NCI-H82 treated with DMSO at 0.1 percent for 48 hours (cell line): ENCODE results near the gene PID1.

Experiments used
- DNase-seq: peaks from one replicate; lab custom pipeline; 2025; ENCODE audit not compliant: unreplicated experiment; lab: John Stamatoyannopoulos, UW

The PID1 gene

DNA sequence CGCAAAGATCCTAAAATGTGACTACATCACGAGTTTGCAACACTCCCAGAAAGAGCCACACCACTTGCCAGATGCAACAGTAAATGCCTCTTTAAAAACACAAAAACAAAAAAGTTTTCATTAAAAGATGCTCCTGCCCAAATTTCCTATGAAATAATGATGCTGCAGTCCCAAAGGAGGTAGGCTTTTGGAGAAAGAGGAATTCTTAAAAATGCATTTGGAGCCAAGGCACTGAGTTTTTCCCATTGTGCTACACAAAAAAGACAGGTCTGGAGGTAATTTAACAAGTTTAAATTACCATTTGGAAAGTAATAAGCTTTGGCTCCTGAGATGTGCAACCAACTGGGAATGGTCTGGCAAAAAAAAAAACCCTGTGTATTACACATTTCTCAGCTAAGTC is 145.0 kb downstream of the PID1 start:
- DNase-seq: no peak

DNA sequence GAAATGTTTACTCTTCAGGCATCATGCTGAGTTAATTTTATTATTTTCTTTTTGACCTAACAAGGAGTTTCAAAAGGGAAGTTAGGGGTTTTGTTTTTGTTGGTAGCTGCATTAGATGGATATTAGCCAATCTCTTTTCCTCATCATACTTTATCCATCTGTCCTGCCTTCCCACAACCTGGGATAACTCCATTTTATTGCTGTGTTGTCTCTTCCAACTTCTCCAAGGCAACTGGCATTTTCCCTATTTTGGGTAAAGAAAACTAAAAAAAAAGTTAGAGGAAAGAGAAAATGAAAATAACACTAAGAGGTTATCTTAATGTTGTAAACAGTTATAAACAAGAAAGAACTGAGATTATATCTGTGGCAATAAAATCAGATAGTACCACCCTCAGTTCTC is 147.0 kb downstream of the PID1 start:
- no peak for DNase-seq

DNA sequence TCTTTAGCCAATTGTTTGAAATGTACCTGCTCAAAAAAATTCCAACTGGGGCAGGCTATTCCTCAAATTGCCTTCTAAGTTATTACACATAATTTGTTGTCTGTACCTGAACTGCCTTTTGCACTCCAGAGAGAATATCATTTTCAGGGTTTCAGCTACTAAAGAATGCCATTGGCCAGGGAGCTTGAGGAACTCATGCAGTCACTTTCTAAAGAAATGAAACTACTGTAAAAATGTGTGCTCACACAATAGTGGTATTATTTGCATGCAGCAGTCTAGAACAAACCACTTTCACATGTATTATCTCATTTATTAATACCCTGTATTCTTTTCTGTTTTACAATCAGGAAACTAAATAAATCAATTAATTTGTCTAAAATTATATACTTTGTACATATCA is 152.2 kb downstream of the PID1 start:
- no peak for DNase-seq

DNA sequence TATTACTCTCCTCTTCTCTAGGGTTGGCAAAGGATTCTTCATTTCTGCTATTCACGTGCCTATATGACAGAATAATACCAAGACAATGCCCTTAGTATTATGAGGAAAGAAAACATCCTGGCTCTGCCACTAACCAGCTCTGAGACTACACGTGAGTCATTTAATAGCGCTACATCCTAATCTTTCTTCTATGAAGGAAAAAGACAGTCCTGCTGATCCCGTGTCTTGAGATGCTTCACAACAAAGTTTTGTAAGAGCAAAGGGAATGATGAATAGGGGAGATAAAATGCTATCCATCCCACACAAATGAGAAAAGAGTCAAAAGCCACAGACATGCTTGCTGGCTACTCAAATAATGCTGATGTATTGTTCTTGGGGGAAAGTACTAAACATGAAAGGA is 152.8 kb downstream of the PID1 start:
- no peak for DNase-seq

DNA sequence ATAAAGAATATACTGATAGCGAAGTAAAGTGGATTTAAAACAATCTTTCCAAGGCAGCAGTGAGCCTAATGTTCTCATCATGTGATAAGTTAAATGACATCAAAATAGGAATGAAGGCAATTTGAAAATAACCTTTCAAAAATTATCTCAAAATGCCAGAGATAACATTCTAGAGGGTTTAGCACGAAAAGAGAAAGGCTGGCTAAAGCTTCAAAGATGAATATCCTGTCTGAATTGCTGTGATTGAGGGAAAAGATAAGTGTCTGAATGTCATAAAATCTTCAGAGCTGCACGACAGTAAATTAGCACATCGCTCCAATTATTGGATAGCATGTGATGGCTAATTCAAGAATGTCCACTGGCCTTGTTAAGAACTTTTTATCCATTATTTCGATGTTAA is 159.3 kb downstream of the PID1 start:
- no peak for DNase-seq

DNA sequence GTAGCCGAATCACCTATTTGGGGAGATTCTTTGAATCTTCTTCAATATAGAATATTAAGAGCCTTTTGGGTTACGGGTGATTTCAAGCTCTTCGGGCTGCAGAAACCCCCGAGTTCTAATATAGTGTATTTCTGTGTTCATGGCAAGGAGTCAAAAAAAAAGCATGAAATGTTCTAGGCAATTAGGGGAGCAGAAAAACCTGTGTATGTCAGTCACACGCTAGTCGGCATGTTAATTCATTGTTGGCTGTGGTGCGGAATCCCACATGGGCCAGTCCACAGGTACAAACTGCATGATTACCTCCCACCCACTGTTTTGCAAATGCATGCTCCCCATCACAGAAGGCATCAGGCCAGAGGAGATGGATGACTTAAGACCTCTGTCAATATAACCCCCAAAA is 161.9 kb downstream of the PID1 start:
- DNase-seq: no peak

DNA sequence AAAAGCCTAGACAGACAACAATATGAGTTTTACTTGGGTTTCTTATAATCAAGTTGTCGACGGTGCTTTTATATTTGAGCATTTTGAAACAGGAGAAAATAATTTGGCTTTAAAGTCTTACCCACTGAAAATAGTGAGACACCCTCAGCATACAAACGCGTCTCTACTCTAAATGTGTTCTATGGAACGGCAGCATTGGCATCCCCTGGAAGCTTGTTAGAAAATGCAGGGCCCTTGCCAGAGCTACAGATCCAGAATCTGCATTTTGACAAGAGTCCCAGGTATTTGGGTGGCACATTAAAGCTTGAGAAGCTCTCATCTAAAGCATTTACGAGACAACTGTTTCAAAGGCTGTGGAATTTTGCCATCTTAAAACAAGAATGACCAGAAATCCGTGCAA is 163.5 kb downstream of the PID1 start:
- DNase-seq: no peak

DNA sequence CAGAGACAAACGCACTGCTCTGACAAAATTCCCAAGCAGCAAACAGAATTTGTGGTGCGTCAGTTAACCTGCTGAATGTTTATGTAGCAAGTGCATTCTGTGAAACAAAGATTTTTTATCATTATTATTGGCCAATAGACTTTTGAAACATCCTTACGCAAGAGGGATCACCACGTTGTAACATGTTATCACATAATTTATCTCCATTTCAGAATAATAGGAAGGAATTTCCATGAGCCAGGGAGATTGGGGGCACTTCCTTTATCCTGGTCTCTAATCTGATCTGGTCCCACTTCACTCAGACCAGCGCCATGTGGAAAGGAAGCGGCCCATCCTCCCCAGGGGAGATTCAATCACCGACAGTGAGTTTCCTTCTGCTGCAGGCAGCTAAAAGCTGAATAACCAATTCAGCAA is 166.1 kb downstream of the PID1 start:
- no peak for DNase-seq

DNA sequence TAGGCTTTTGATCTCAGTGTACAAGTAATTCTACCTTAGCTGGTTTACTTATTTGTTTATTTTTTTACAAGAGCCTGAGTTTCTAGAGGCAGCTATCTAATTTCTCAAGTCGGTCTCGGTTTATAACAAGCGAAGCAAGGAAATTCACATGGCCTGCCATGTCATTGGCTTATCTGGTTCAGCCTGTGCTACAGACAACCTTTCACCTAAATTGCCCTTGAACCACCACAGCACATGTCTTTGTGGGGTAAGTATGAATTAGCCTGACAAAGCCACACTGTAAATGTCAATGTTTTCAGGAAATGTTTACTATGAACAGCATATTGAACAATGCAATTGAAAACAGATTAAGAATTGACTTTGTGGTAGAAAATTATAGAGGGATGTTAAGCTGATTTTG is 167.1 kb downstream of the PID1 start:
- DNase-seq: no peak

DNA sequence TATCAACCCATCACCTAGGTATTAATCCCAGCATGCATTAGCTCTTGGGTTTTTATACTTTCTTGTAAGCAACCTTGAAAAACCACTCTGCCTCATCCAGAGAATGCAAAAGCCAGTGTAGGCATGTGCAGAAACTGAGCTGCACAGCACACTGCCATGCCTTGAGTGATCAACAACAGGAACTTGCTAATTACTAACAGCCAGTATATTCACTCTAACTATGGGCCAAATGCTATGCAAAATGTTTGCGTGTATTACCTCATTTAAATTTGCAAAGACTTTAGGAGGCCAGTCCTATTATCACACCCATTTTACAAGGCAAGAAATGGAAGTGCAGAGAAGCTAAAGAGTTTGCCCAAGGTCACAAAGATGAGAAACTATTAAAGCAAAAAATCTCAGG is 169.8 kb downstream of the PID1 start:
- no peak for DNase-seq

DNA sequence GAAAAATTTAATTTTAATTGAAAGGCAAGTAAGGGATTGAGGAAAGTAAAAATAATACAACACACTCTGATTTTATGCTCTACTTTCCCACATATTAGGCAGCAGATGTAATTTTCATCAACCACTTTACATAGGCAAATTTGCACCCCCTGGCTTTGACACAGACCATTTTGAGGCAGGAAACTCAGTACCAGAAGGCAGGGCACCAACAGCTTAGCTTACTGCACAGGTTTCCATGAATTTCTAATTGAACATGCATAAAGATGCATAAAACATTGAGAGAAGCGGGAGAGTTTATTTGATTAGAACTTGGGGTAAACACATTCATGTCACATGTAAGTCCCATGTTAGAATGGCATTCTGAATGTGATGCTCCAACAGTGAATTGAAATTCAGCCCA is 171.9 kb downstream of the PID1 start:
- no peak for DNase-seq

DNA sequence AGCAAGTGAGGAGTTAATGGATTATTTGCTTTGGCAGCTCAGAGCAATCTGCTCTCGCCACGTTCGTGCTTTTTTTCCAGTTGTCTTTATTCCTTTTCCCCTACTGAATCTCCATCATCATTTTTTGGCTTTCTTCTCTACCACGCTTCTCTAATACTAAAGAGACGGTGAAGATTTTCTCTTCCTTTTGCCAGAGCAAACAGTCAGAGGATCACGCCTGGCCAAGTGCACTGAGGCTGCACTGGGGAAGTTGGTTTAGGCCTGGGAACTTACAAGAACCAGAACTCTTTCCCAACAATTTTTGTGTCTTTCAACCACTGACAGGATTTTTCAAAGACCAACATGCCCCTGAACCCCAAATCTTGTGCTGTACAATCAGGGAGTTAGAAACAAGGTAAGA is 172.3 kb downstream of the PID1 start:
- no peak for DNase-seq

DNA sequence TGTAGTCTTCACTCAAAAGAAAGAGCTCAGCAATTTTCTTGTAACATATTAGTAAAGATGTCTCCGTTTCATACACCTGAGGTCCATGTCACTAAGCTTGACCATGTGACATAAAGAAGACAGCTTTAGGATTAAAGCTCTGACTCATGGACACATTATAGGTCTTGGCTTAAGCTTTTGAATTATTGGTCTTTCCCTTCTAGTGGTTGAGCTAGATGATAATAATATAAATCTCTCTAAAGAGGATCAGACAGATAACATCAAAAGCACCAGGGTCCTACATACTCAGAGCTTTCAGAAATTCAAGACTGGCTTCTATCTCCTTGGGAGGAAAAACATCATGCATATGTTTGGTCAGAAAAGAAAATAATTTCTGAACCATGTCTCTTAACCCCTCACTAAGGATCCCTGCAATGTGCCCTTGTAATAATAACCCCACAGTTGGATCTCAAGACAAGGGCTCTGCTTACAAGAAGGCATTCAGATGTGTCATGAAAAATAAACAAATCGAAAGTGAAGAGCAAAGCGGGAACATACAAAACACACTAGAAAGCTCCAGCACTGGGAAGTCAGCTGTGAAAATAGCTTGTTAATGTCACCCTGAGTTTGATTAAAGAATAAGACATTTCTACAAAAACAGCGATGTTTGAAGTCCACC is 174.5 kb downstream of the PID1 start:
- DNase-seq: no peak

DNA sequence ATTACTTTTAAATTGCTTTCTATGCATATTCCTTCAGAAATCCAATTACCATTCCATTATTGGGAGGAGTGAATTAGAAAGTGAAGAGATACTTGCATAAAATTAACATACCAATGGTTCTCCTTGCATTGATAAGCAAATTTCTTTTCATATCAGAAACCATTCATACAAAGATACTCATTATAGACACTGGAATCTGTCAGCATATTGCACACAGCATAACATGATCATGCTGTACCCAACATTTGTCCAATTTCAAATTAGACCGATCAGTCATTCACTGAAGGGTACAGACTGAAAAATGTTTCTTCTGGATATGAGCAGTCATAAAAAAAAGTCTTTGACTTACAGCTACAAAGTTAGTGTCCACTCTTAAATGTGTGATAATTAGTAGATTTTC is 175.6 kb downstream of the PID1 start:
- no peak for DNase-seq

DNA sequence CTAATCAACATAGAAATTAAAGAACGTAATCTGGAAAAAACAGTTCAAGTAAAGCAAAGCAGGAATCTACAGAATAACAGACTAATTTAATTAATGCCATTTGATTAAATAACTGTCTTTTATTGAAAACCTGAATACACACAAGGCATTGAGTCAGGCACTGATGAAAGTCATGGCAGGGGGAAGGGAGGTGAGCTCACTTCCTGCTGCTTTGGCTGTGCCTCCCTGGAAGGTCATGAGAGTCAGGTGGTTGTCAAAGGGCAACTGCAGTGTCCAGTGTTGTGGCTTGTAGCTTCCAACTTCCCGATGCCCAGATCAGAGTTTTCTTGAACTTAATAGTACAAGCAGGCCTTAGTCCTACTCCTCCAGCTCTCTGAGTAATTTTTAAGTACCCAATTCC is 180.9 kb downstream of the PID1 start:
- no peak for DNase-seq

DNA sequence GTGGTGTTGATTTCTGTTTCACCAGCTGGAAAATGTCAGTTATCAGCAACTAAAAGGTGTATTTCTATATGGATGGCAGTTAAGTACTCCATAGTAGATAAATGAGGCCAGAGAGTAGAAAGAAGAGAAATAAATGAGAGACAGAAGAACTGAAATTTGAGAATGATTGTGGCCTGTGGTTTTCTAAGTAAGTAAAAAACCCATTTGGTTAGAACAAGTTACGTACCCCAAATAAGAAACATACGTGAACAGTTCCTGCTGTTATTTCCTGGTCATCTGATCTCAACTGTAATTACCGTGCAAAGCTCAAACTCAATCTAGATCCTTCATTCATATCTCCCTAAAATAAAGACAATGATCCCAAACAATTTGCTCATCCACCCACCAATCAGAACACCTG is 181.3 kb downstream of the PID1 start:
- no peak for DNase-seq

DNA sequence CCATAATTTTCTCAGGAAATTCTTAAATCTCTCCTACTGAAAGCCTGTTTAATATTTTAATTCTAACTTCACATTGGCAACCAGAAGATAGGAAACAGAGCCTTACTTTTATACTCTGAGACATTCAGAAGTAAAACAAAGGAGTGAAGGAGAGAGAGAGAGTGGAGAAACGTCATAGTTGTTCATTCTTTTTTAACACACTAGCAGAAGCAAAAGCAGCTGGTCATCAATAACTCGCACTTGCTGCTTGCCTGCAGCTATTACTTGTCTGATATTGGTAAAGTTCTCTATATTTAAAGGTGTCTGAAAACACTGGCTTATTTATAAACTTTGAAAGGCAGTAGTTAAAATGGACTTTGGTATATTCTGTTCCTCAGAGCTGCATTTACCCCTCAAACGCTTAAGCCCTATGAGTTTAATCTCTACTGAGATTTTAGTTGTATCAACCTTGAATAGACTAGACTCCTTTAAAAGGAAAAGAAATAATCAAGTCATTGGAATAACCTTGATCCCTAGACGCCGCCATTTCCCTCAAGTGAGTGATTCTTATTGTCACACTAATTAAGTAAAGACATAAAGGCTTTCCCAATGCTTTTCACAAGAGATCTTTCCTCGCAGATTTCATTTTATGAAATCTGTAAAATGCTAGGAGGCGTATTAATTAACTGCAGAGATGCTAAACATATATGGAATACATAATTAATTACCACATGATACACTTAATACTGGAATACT is 182.0 kb downstream of the PID1 start:
- DNase-seq: no peak

DNA sequence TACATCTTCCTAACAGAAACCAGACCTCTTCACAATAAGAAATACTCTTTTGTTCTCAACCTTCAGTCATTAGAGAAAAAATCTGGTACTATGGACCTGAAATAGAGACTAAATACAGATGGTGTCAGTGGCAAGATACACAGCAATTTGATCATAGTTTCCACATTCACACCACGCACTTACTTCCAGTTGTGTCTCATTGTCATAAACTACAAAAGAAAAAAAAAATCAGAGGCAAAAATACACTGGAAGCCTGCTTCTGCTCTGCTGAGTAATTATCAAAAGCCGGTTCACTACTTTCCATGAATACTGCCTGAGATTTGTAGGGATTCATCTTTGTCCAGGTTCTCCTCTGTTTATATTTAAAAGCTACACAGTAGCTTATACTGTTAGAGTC is 182.6 kb downstream of the PID1 start:
- DNase-seq: no peak

DNA sequence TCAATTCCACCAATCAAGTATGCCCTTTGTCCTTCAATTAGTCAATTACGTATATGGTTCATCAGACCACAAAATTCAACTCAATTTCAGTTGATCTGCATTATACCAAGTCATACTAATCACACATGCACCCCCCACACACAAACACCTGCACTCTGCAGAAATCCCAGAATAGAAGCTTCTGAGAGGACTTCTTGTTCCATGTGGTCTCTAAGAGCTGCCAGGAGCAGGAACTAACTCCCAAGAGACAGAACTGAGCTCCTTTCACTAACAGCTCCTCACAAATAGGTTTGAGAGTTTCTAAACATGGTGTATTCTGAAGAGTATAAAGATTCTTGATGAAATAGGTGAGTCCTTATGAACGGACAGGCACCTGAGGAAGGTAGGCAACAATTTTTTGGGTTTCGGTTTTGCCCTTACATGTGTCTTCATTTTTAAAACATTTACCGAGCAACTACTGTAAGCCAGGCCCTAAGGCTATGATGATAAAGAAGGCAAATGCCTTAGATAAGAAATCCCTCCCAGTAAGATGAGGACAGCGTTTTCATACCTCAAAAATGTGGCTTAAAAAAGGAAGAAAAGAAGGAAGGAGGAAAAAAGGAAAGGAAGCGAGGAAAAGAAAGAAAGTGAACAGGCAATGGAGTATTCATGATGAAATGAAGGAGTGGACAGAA is 183.1 kb downstream of the PID1 start:
- DNase-seq: no peak

DNA sequence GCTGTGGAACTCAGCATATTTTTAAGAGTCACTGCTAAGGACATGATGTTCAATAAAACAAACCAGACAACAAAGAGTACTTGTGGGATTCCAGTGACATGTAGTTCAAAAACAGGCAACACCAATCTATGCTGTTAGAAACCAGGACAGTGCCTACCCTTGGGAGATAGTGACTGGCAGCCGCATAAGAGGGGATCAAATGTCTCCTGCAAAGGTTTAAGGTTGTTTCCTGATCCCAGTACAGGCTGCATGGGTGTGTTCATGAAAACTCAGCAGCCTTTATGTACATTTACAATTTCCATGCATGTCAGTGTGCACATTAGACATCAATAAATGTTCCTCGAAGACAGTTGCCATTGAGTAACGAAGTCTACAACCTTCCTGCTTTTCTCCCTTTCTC is 183.8 kb downstream of the PID1 start:
- no peak for DNase-seq

DNA sequence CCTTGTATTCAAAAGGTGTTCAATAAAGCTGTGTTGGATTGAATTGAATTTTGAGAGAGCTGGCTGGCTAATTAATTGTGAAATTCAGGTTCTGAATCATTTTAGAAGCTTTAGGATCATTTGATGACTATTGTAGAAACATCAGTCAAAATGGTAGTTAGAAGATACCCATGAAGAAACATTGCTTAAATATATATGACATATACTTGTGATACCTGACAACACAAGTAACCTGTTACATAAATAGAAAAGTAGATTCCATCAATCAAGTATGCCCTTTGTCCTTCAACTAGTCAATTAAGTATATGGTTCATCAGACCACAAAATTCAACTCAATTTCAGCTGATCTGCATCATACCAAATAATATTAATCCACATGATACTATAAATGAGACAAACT is 185.6 kb downstream of the PID1 start:
- DNase-seq: no peak

DNA sequence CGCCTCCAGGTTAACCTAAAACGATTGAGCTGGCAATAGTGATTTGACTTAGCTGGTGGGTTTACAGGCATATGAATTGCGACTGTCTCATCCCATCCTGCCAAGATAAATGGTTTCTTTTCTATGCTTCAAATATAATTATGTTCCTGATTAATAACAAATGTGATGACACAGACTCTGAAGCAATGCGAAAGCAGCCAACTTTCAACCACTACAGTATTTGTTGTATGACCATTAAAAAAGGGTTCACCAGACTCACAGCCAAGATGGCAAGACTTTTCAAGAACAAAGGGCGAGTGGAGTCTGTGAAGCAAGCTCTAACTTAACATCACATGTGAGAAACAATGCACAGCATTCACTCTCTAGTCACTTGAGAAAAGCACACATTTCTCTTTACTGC is 186.6 kb downstream of the PID1 start:
- DNase-seq: no peak
